ENCODE data around the gene INPP4A.
A peak's percentile ranks its signal among the peaks of the same experiment; 100 is the strongest.
"Not testable (repeated sequence)": the region's sequence is repeated elsewhere in the genome, so short reads cannot be mapped to it uniquely, and the experiment has no call there.

The INPP4A gene

DNA sequence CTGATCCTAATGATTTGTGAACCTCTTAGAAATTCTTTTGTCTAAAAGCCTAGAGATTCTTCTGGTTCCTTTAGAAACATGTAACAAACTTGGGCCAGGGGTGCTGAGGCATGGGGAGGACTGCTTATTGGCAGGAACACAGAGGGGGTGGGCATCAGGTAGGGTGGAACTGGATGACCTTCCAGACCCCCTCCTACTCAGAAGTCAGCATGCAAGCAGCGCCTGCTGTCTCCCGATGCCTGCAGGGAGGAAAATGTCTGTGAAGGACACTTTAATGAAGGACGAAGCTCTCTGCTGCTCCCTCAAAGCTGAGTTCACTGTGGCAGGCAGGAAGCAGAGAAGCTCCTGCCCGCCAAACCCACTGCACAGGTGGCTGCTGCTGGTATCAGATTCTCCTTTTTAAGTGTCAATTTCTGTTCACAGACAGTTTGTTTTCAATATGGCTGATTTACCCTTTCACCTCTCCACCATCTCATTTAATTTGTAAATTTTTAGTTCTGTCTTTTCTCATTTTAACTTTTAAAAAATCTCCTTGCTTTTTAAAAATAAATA is 144.3 kb downstream of the INPP4A start:
- TF ChIP-seq, protein P1, sequence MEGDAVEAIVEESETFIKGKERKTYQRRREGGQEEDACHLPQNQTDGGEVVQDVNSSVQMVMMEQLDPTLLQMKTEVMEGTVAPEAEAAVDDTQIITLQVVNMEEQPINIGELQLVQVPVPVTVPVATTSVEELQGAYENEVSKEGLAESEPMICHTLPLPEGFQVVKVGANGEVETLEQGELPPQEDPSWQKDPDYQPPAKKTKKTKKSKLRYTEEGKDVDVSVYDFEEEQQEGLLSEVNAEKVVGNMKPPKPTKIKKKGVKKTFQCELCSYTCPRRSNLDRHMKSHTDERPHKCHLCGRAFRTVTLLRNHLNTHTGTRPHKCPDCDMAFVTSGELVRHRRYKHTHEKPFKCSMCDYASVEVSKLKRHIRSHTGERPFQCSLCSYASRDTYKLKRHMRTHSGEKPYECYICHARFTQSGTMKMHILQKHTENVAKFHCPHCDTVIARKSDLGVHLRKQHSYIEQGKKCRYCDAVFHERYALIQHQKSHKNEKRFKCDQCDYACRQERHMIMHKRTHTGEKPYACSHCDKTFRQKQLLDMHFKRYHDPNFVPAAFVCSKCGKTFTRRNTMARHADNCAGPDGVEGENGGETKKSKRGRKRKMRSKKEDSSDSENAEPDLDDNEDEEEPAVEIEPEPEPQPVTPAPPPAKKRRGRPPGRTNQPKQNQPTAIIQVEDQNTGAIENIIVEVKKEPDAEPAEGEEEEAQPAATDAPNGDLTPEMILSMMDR (IDR thresholded peaks at IDR 0.05; ENCODE audit: low read depth, low read length, missing control alignments): no peak
- H3K4me3 ChIP-seq (ENCODE audit: low read depth, low read length): no peak overlapping the region
- H3K27me3 ChIP-seq (replicated peaks): no peaks in the 10 kb centered on the region
- no peak for DNase-seq
- H3K27ac ChIP-seq: no peak overlapping the region
- H3K36me3 ChIP-seq (replicated peaks): no peaks in the 10 kb centered on the region
- in situ Hi-C loops (cut with HindIII; ENCODE audit: low pct_ligation_motif_present, low sequenced_read_pairs): no loop called here

DNA sequence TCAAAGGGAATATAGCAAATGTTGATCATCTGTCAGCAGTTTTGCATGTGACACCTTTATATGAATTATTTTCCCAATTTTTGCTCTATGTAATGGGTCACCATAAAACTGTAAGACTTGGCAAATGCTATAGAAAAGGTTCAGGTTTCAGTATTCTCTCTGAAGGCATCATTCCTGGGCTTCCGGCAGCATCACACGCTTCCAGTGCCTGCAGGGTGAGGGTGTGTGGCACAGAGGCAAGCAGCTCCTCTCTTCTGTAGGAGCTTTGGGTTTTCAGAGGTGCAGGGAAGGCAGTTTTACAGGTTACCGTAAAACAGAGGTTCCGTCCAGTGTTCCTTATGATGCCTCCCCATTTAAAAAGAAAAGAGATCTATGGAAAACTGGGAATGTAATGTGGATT is 144.8 kb downstream of the INPP4A start:
- Histone ChIP-seq H3K27ac (no peak overlapping the region), H3K36me3 (replicated peaks) (no peaks in the 10 kb centered on the region), H3K4me3 (ENCODE audit: low read depth, low read length) (no peak overlapping the region), H3K27me3 (replicated peaks) (no peaks in the 10 kb centered on the region)
- TF ChIP-seq, protein P1 (IDR thresholded peaks at IDR 0.05; ENCODE audit: low read depth, low read length, missing control alignments): no peak
- DNase-seq: no peak
- in situ Hi-C loops (cut with HindIII; ENCODE audit: low pct_ligation_motif_present, low sequenced_read_pairs): no loop called here

DNA sequence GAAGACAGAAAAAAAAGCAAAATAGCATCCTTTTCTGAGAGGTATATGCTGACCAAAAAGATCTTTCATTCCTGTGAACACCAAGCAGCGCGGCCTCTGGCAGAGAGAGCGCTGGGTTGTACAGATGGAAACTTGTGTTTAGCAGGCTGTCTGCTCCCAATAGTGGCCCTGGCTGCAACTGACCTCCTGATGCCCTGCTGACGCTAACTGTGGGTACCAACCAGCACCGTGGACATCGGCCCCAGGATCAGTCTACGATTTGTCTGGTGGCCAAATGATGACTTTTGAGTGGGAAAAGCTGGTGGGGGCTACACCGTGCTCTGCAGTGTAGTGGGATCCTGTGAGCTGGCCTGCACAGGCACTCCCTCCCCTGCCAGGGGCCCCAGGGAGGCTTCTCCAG is 147.9 kb downstream of the INPP4A start:
- no peaks in the 10 kb centered on the region for H3K27me3 ChIP-seq (replicated peaks)
- H3K27ac ChIP-seq: no peak overlapping the region
- TF ChIP-seq, protein P1 (IDR thresholded peaks at IDR 0.05; ENCODE audit: low read depth, low read length, missing control alignments): no peak
- DNase-seq: no peak
- no peak overlapping the region for H3K4me3 ChIP-seq (ENCODE audit: low read depth, low read length)
- in situ Hi-C loops (cut with HindIII; ENCODE audit: low pct_ligation_motif_present, low sequenced_read_pairs): no loop called here
- H3K36me3 ChIP-seq (replicated peaks): no peaks in the 10 kb centered on the region

DNA sequence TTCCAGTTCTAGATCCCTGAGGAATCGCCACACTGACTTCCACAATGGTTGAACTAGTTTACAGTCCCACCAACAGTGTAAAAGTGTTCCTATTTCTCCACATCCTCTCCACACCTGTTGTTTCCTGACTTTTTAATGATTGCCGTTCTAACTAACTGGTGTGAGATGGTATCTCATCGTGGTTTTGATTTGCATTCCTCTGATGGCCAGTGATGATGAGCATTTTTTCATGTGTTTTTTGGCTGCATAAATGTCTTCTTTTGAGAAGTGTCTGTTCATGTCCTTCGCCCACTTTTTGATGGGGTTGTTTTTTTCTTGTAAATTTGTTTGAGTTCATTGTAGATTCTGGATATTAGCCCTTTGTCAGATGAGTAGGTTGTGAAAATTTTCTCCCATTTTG is 150.0 kb downstream of the INPP4A start:
- H3K36me3 ChIP-seq (replicated peaks); H3K4me3 ChIP-seq (ENCODE audit: low read depth, low read length); in situ Hi-C loops (cut with HindIII; ENCODE audit: low pct_ligation_motif_present, low sequenced_read_pairs); DNase-seq; H3K27ac ChIP-seq; H3K27me3 ChIP-seq (replicated peaks): not testable (repeated sequence)

DNA sequence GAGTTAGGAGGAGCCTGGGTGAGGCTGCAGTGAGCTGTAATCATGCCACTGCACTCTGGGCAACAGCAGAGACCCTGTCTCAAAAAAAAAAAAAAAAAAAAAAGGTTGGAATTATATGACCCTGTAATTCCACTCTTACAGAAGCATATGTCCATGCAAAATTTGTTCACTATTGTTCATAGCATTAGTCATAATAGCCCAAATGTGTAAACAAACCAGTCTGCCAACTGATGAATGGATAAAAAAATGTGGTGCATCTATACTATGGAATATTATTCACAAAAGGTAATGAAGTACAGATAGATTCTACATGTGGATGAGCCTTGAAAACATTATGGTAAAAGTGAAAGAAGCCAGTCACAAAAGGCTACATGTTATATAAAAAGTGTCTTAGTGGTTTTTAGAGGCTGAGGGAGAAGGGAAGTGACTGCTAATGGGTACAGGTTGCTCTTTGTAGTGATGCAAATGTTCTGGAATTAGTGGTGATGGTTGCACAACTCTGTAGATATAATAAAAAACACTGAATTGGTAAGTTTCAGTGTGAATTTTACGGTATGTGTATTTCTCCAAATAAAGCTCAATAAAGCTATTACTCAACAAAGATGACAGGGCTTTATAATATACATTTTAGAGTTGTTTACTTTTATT is 154.2 kb downstream of the INPP4A start:
- H3K27me3 ChIP-seq (replicated peaks): no peaks in the 10 kb centered on the region
- no peak overlapping the region for H3K4me3 ChIP-seq (ENCODE audit: low read depth, low read length)
- TF ChIP-seq, protein P1 (IDR thresholded peaks at IDR 0.05; ENCODE audit: low read depth, low read length, missing control alignments): no peak
- in situ Hi-C loops (cut with HindIII; ENCODE audit: low pct_ligation_motif_present, low sequenced_read_pairs): no loop called here
- no peak overlapping the region for H3K27ac ChIP-seq
- peaks cover 14% of the 10 kb centered on the region for H3K36me3 ChIP-seq (replicated peaks)
- no peak for DNase-seq

DNA sequence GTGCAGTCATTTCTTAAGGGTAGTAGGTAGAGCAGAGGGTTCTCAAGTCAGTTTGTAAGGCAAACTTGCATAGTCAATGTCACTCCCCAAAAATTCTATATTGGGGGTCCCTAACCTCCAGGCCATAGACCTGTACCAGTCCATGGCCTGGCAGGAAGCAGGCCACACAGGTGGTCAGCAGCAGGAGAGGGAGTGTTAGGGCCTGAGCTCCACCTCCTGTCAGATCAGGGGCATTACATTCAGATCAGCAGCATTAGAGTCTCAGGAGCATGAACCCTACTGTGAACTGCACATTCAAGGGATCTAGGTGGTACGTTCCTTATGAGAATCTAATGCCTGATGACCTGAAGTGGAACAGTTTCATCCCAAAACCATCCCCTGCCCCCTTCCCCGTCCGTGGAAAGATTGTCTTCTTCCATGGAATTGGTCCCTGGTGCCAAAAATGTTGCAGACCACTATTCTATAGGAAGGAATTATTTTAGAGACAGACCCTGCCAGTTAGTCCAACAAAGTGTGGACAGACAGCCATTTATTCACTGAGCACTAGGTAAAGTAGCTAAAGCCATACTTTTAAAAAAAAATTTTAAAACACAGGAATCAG is 157.0 kb downstream of the INPP4A start:
- Histone ChIP-seq H3K4me3 (ENCODE audit: low read depth, low read length) (no peak overlapping the region), H3K27me3 (replicated peaks) (no peaks in the 10 kb centered on the region), H3K36me3 (replicated peaks) (peaks cover 14% of the 10 kb centered on the region), H3K27ac (no peak overlapping the region)
- DNase-seq: peak; percentile 20
- TF ChIP-seq, protein P1 (IDR thresholded peaks at IDR 0.05; ENCODE audit: low read depth, low read length, missing control alignments): peak; percentile 85
- in situ Hi-C loops (cut with HindIII; ENCODE audit: low pct_ligation_motif_present, low sequenced_read_pairs): no loop called here
